Activated T-cell treated with anti-CD3 and anti-CD28 coated beads, Interleukin-2, amount 50 U/mL, for 1 hour (primary cell): Measurements from ENCODE around the gene SNRNP27.
"Not testable (repeated sequence)": the region's sequence is repeated elsewhere in the genome, so short reads cannot be mapped to it uniquely, and the experiment has no call there.

Experiments used
- DNase-seq: peaks from one replicate; pipeline ENCODE4 v3.0.0-alpha.2; 2020

Gene SNRNP27, protein sequence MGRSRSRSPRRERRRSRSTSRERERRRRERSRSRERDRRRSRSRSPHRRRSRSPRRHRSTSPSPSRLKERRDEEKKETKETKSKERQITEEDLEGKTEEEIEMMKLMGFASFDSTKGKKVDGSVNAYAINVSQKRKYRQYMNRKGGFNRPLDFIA

DNA sequence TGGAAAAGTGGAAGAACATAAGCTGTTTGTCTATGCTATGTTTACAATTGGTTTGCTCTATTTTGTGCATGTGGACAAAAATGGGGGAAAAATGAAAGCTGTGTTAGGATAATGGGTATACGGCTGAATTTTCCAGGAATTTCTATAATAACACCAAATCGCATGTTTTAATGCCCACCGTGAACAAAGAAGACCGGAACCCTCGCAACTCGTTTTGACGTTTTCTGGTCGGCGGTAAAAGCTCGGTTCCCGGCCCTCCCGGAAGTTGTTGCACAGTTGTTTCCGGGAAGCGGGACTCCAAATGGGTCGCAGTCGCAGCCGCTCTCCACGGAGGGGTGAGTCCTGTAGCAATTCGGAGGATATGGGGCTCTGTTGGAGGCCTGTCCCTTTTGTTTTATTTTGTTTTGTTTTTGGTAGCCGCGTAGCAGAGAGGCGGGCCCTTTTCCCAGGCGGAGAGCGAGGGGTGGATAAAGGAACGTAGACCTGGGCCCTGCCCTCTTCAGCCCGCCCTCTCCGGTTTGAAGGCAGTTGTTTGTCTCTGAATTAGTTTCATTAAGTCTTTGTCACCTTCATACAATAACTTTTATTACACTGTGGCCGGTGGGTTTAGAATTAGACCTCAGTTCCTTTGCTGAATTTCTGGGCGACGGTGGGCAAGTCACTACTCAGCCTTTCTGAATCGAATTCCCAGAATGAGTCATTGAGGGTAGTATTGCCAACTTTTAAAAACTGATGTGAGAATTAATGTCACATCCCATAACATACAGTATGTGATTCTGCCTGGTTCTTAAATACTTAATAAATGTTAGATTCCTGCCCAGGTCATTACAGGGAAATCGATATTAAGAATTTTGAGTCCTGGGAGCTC, at the start of gene SNRNP27:
Gene SNRNP27 (plus strand): TSS at position 273 of the 868 bp plus-strand sequence. CDS start 29 bp downstream, at position 302.
- peak; percentile 86 for DNase-seq

DNA sequence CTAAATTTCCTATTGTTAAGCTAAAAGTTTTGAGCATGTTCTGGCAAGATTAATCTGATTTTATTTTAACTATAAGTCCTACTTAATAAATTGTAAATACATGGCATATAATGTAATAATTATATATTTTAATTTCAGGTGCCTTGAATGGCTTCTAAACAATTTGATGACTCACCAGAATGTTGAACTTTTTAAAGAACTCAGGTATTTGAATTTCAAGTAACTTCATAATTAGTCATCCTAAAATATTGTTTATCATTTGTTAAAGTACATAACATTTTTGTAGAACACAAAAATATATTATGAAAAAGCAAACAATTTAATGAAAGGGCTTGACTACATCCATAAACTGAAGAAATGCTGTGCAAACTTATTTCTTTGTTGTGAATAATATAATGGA, 49.8 kb upstream of the SNRNP27 start:
- no peak for DNase-seq

GRCh38 chr2:69844560-69844959, 49.2 kb upstream of the SNRNP27 start:
- DNase-seq = no peak

- no peak for DNase-seq
Measured at GRCh38 chr2:69846182-69847067, 47.3 kb upstream of the SNRNP27 start.

DNA sequence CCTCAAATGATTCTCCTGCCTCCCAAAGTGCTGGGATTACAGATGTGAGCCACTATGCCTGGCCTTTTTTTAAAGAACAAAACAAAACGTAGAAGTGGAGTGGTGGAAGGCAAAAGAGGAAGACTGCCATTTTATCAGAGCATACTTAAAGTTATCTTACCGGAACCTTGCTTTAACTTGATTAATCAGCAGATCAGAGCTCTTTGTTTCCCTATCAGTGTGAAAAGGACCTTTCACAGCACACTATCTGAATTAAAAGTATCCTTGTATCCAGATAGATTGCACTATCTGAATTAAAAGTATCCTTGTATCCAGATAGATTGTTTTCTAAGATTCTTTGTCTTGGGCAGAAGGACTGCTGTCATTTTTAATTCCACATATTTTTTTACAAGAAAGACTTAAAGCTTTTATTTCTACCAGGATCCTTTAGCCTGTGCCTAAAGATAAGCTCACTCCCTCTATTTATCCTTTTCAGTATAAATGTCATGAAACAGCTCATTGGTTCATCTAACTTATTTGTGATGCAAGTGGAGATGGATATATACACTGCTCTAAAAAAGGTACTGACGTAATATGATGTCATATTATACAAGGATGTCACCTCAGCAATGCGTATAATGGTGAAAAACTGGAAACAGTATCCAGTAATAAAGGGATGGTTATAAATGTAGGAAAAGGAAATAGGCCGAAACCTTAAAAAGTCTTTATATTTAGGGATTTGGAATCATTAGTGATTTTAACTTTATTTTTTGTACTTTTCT, 46.5 kb upstream of the SNRNP27 start:
- DNase-seq = no peak

- DNase-seq = no peak
Measured at GRCh38 chr2:69848186-69848790, 45.5 kb upstream of the SNRNP27 start.

- DNase-seq = no peak
Measured at GRCh38 chr2:69858261-69858660, 35.5 kb upstream of the SNRNP27 start.

GRCh38 chr2:69863298-69863697, 30.5 kb upstream of the SNRNP27 start:
- DNase-seq = no peak

- no peak for DNase-seq
Measured at GRCh38 chr2:69888451-69888850, 5.3 kb upstream of the SNRNP27 start.

DNA sequence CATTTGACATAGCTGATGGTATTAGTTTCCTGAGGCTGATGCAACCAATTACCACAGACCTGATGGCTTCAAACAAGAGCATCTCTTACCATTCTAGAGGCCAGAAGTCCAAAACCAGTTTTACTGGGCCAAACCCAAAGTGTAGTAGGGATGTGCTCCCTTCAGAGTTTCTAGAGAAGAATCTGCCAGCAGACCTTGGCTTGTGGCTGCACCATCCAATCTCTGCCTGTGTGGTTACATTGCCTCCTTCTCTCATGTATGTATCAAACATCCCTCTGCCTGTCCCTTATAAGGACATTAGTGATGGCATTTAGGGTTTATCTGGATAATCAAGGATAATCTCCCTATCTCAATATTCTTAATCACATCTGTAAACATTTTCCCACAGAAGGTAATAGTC, 4.5 kb upstream of the SNRNP27 start:
- no peak for DNase-seq

DNA sequence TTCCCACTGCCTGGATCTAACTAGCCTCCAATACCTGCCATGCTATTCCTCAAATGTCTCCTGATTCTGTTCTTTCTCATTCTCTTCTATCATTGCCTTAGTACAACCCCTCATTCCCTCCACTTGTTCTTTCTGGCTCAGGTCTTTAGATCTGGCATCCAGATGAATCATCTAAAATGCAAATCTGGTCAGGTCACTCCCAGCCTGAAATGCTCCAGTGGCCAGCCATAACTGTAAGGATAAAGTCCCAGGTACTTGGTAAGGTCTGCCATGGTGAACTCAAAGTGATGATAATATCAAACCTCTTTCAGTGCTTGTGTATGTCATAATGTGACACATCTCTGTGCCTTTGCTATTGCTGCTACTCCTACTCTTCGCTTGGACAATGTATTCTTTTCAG, 2.9 kb upstream of the SNRNP27 start:
- DNase-seq = no peak

DNA sequence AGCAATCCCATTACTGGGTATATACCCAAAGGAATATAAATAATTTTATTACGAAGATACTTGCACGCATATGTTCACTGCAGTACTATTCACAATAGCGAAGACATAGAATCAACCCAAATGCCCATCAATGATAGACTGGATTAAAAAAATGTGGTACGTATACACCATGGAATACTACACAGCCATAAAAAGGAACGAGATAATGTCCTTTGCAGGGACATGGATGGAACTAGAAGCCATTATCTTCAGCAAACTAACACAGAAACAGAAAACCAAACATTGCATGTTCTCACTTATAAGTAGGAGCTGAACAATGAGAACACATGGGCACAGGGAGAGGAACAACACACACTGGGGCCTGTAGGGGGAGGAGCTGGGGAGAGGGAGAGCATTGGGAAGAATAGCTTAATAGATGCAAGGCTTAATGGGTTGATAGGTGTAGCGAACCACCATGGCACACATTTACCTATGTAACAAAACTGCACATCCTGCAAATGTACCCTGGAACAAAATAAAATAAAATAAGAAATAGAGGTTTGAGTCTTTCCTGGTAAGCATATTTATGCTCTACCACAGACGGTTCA, 825 bp upstream of the SNRNP27 start:
- DNase-seq = not testable (repeated sequence)

GRCh38 chr2:69894737-69895136, 981 bp downstream of the SNRNP27 start:
- DNase-seq = not testable (repeated sequence)

GRCh38 chr2:69902213-69902922, 8.6 kb downstream of the SNRNP27 start:
- no peak for DNase-seq

- no peak for DNase-seq
Measured at GRCh38 chr2:69907216-69907615, 13.5 kb downstream of the SNRNP27 start.

DNA sequence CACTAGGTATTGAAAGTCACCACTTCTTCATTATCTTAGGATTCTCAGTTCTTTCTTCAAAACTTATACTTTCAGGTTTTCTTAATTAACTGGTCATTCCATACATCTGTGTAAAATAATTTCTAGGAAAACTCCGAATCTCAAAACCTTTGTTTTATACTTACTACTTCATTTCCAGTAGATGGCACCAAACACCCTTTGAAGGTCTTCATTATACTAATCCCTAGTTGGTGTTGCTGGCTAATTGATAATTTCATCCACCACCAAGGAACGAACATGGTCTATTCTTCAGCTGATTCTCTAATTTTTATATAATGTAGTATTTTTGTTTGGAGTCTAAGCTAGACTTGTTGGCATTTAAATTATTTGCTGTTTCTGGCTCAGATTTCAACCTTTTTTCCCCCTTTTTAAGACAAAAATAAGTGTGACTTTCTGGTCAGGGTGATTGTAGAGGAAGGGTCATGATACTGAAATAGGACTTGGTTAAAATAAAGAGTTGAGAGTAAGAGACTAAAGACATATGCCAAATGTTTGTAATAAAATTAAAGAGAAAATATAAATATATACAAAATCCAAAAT, 18.3 kb downstream of the SNRNP27 start:
- no peak for DNase-seq

- DNase-seq = no peak
Measured at GRCh38 chr2:69914164-69914949, 20.6 kb downstream of the SNRNP27 start.

GRCh38 chr2:69914950-69915945, 21.5 kb downstream of the SNRNP27 start, which contains the start of gene MXD1:
Gene MXD1 (plus strand): TSS chr2:69915109. CDS start chr2:69915331, 222 bp downstream.
- DNase-seq = peak; percentile 98
